ENCODE data around the gene EP400.

DNA sequence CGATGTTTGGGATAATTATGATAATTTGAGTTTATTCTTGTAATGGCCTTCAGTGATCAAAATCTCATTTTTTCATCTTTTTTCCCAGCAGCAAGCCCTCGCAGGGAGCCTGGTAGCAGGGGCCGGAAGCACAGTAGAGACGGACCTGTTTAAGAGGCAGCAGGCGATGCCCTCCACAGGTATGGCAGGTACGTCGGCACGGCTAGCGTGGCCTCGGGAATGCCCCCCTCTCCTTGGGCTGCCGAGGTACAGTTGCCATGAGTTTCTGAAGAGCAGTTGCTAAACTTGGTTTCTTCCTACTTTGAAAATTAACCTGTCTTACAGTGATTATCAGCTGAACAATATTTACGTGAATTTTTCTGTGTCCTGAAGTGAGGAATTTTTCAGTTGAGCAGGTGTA lies 29.9 kb downstream of the EP400 start:
- TF ChIP-seq, protein P1, sequence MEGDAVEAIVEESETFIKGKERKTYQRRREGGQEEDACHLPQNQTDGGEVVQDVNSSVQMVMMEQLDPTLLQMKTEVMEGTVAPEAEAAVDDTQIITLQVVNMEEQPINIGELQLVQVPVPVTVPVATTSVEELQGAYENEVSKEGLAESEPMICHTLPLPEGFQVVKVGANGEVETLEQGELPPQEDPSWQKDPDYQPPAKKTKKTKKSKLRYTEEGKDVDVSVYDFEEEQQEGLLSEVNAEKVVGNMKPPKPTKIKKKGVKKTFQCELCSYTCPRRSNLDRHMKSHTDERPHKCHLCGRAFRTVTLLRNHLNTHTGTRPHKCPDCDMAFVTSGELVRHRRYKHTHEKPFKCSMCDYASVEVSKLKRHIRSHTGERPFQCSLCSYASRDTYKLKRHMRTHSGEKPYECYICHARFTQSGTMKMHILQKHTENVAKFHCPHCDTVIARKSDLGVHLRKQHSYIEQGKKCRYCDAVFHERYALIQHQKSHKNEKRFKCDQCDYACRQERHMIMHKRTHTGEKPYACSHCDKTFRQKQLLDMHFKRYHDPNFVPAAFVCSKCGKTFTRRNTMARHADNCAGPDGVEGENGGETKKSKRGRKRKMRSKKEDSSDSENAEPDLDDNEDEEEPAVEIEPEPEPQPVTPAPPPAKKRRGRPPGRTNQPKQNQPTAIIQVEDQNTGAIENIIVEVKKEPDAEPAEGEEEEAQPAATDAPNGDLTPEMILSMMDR (IDR thresholded peaks at IDR 0.05; ENCODE audit: control extremely low read depth in 1 of 3, insufficient read depth in 1 of 3, low read depth in 1 of 3, low read length in 3 of 3): no peak
- TF ChIP-seq POLR2A (IDR thresholded peaks at IDR 0.05; ENCODE audit: control extremely low read depth in 1 of 2, low read depth in 2 of 2, low read length in 2 of 2) (no peak), ATF3 (IDR thresholded peaks at IDR 0.05; ENCODE audit: insufficient read depth, low read depth, low read length) (no peak), POLR2AphosphoS5 (IDR thresholded peaks at IDR 0.05; ENCODE audit: low read depth, low read length) (no peak), EZH2 (IDR thresholded peaks at IDR 0.05; ENCODE audit: low read depth, low read length, severe bottlenecking) (no peak), CREB1 (IDR thresholded peaks at IDR 0.05) (no peak), RXRA (IDR thresholded peaks at IDR 0.05; ENCODE audit: insufficient read depth, low read depth, low read length) (no peak), EP300 (IDR thresholded peaks at IDR 0.05; ENCODE audit: borderline replicate concordance in 1 of 2, low read depth in 2 of 2, low read length in 2 of 2) (no peak)
- TF ChIP-seq, protein P2, sequence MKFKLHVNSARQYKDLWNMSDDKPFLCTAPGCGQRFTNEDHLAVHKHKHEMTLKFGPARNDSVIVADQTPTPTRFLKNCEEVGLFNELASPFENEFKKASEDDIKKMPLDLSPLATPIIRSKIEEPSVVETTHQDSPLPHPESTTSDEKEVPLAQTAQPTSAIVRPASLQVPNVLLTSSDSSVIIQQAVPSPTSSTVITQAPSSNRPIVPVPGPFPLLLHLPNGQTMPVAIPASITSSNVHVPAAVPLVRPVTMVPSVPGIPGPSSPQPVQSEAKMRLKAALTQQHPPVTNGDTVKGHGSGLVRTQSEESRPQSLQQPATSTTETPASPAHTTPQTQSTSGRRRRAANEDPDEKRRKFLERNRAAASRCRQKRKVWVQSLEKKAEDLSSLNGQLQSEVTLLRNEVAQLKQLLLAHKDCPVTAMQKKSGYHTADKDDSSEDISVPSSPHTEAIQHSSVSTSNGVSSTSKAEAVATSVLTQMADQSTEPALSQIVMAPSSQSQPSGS (IDR thresholded peaks at IDR 0.05; ENCODE audit: low read length): no peak

Measured in H1 (cell line).